ENCODE results near the gene TMEM255B.
A peak's percentile ranks its signal among the peaks of the same experiment; 100 is the strongest.
"Not testable (repeated sequence)": the region's sequence is repeated elsewhere in the genome, so short reads cannot be mapped to it uniquely, and the experiment has no call there.

The TMEM255B gene

GRCh38 chr13:113827021-113827420 lies 68.0 kb downstream of the TMEM255B start:
- Histone ChIP-seq H3K9me3 (ENCODE audit: control insufficient read depth, low read length) (no peaks in the 10 kb centered on the region), H3K4ac (ENCODE audit: low read depth in 1 of 2, low read length in 2 of 2) (no peak overlapping the region), H3K36me3 (ENCODE audit: control insufficient read depth in 1 of 2, insufficient read depth in 2 of 2, low read depth in 1 of 2, low read length in 2 of 2) (peaks cover 67 to 89% of the 10 kb centered on the region in 2 experiments), H4K8ac (ENCODE audit: low read length) (no peak overlapping the region), H2AK5ac (ENCODE audit: low read length, severe bottlenecking) (no peak overlapping the region), H4K91ac (ENCODE audit: low read length) (no peak overlapping the region), H3K4me3 (ENCODE audit: insufficient read depth in 1 of 2, low read depth in 1 of 2, low read length in 2 of 2) (no peak overlapping the region), H3K4me1 (ENCODE audit: control insufficient read depth, insufficient read depth, low read depth, low read length) (peaks cover 8% of the 10 kb centered on the region), H2BK5ac (ENCODE audit: low read depth, low read length, poor library complexity, severe bottlenecking) (no peak overlapping the region), H3K4me2 (ENCODE audit: low read length, poor library complexity, severe bottlenecking) (no peak overlapping the region), H3K23ac (ENCODE audit: low read length in 2 of 2) (no peak overlapping the region), H3K14ac (ENCODE audit: low read length in 2 of 2) (no peak overlapping the region), H3K79me1 (replicated peaks; ENCODE audit: low read length, poor library complexity, severe bottlenecking) (peaks cover 30% of the 10 kb centered on the region), H2AFZ (ENCODE audit: low read depth, low read length) (no peak overlapping the region), H2BK12ac (ENCODE audit: low read length in 2 of 2) (no peak overlapping the region), H3K27me3 (ENCODE audit: control insufficient read depth in 1 of 2, insufficient read depth in 1 of 2, low read length in 2 of 2) (no peaks in the 10 kb centered on the region), H3K18ac (ENCODE audit: low read depth in 1 of 2, low read length in 2 of 2) (no peak overlapping the region), H2BK120ac (ENCODE audit: low read depth, low read length) (no peak overlapping the region), H3K27ac (ENCODE audit: low read length, poor library complexity, severe bottlenecking) (no peak overlapping the region), H2BK15ac (ENCODE audit: low read depth, poor library complexity, severe bottlenecking) (no peak overlapping the region), H3K9ac (ENCODE audit: low read length) (no peak overlapping the region)
- WGBS, result 89% methylated on average over 17 of the region's 19 CpGs
- no peak for DNase-seq

- no peak overlapping the region for H3K14ac ChIP-seq (ENCODE audit: low read length in 2 of 2)
- H3K27ac ChIP-seq (ENCODE audit: low read length, poor library complexity, severe bottlenecking), result no peak overlapping the region
- no peak overlapping the region for H2BK5ac ChIP-seq (ENCODE audit: low read depth, low read length, poor library complexity, severe bottlenecking)
- no peak overlapping the region for H4K8ac ChIP-seq (ENCODE audit: low read length)
- no peak overlapping the region for H3K23ac ChIP-seq (ENCODE audit: low read length in 2 of 2)
- no peak overlapping the region for H2BK120ac ChIP-seq (ENCODE audit: low read depth, low read length)
- H3K4me1 ChIP-seq (ENCODE audit: control insufficient read depth, insufficient read depth, low read depth, low read length), result peaks cover 9% of the 10 kb centered on the region
- H3K9me3 ChIP-seq (ENCODE audit: control insufficient read depth, low read length), result no peaks in the 10 kb centered on the region
- no peak for DNase-seq
- H2BK15ac ChIP-seq (ENCODE audit: low read depth, poor library complexity, severe bottlenecking), result no peak overlapping the region
- no peak overlapping the region for H3K9ac ChIP-seq (ENCODE audit: low read length)
- no peak overlapping the region for H3K4me2 ChIP-seq (ENCODE audit: low read length, poor library complexity, severe bottlenecking)
- peaks cover 66 to 89% of the 10 kb centered on the region in 2 experiments for H3K36me3 ChIP-seq (ENCODE audit: control insufficient read depth in 1 of 2, insufficient read depth in 2 of 2, low read depth in 1 of 2, low read length in 2 of 2)
- H2BK12ac ChIP-seq (ENCODE audit: low read length in 2 of 2), result no peak overlapping the region
- WGBS, result 98% methylated on average over 20 of the region's 20 CpGs
- peaks cover 25% of the 10 kb centered on the region for H3K79me1 ChIP-seq (replicated peaks; ENCODE audit: low read length, poor library complexity, severe bottlenecking)
- no peak overlapping the region for H2AK5ac ChIP-seq (ENCODE audit: low read length, severe bottlenecking)
- no peak overlapping the region for H3K18ac ChIP-seq (ENCODE audit: low read depth in 1 of 2, low read length in 2 of 2)
- no peak overlapping the region for H4K91ac ChIP-seq (ENCODE audit: low read length)
- no peak overlapping the region for H3K4me3 ChIP-seq (ENCODE audit: insufficient read depth in 1 of 2, low read depth in 1 of 2, low read length in 2 of 2)
- H2AFZ ChIP-seq (ENCODE audit: low read depth, low read length), result no peak overlapping the region
- no peaks in the 10 kb centered on the region for H3K27me3 ChIP-seq (ENCODE audit: control insufficient read depth in 1 of 2, insufficient read depth in 1 of 2, low read length in 2 of 2)
- no peak overlapping the region for H3K4ac ChIP-seq (ENCODE audit: low read depth in 1 of 2, low read length in 2 of 2)
Measured at GRCh38 chr13:113828282-113828825, 69.3 kb downstream of the TMEM255B start.

- H2BK5ac ChIP-seq (ENCODE audit: low read depth, low read length, poor library complexity, severe bottlenecking), result not testable (repeated sequence)
- peaks cover 30% of the 10 kb centered on the region for H3K79me1 ChIP-seq (replicated peaks; ENCODE audit: low read length, poor library complexity, severe bottlenecking)
Measured at GRCh38 chr13:113830426-113830950, 71.5 kb downstream of the TMEM255B start.

GRCh38 chr13:113831061-113831460 lies 72.0 kb downstream of the TMEM255B start:
- no peak for DNase-seq
- Histone ChIP-seq H2AFZ (ENCODE audit: low read depth, low read length) (no peak overlapping the region), H3K4me1 (ENCODE audit: control insufficient read depth, insufficient read depth, low read depth, low read length) (peaks cover 22% of the 10 kb centered on the region), H3K18ac (ENCODE audit: low read depth in 1 of 2, low read length in 2 of 2) (peak overlapping the region in 1 of 2 experiments; percentile 34), H4K8ac (ENCODE audit: low read length) (peak overlapping the region; percentile 29), H2BK120ac (ENCODE audit: low read depth, low read length) (no peak overlapping the region), H3K9me3 (ENCODE audit: control insufficient read depth, low read length) (no peaks in the 10 kb centered on the region), H2BK12ac (ENCODE audit: low read length in 2 of 2) (no peak overlapping the region), H3K23ac (ENCODE audit: low read length in 2 of 2) (no peak overlapping the region), H2BK5ac (ENCODE audit: low read depth, low read length, poor library complexity, severe bottlenecking) (no peak overlapping the region), H2AK5ac (ENCODE audit: low read length, severe bottlenecking) (peak overlapping the region; percentile 31), H2BK15ac (ENCODE audit: low read depth, poor library complexity, severe bottlenecking) (no peak overlapping the region), H3K14ac (ENCODE audit: low read length in 2 of 2) (no peak overlapping the region), H3K27me3 (ENCODE audit: control insufficient read depth in 1 of 2, insufficient read depth in 1 of 2, low read length in 2 of 2) (no peaks in the 10 kb centered on the region), H4K91ac (ENCODE audit: low read length) (no peak overlapping the region), H3K36me3 (ENCODE audit: control insufficient read depth in 1 of 2, insufficient read depth in 2 of 2, low read depth in 1 of 2, low read length in 2 of 2) (peaks cover 65 to 87% of the 10 kb centered on the region in 2 experiments), H3K79me1 (replicated peaks; ENCODE audit: low read length, poor library complexity, severe bottlenecking) (peaks cover 30% of the 10 kb centered on the region), H3K4me2 (ENCODE audit: low read length, poor library complexity, severe bottlenecking) (no peak overlapping the region), H3K27ac (ENCODE audit: low read length, poor library complexity, severe bottlenecking) (no peak overlapping the region), H3K4me3 (ENCODE audit: insufficient read depth in 1 of 2, low read depth in 1 of 2, low read length in 2 of 2) (no peak overlapping the region), H3K4ac (ENCODE audit: low read depth in 1 of 2, low read length in 2 of 2) (no peak overlapping the region), H3K9ac (ENCODE audit: low read length) (no peak overlapping the region)
- WGBS, result 94% methylated on average over 23 of the region's 23 CpGs

More at GRCh38 chr13:113830426-113830950, 71.5 kb downstream of the TMEM255B start:
- not testable (repeated sequence) for H2AFZ ChIP-seq (ENCODE audit: low read depth, low read length); H3K18ac ChIP-seq (ENCODE audit: low read depth in 1 of 2, low read length in 2 of 2); H3K27me3 ChIP-seq (ENCODE audit: control insufficient read depth in 1 of 2, insufficient read depth in 1 of 2, low read length in 2 of 2); H3K9ac ChIP-seq (ENCODE audit: low read length); DNase-seq; H3K9me3 ChIP-seq (ENCODE audit: control insufficient read depth, low read length); H3K4me3 ChIP-seq (ENCODE audit: insufficient read depth in 1 of 2, low read depth in 1 of 2, low read length in 2 of 2); H3K23ac ChIP-seq (ENCODE audit: low read length in 2 of 2); H3K4ac ChIP-seq (ENCODE audit: low read depth in 1 of 2, low read length in 2 of 2); H4K91ac ChIP-seq (ENCODE audit: low read length); H2BK120ac ChIP-seq (ENCODE audit: low read depth, low read length); H2BK12ac ChIP-seq (ENCODE audit: low read length in 2 of 2); H2AK5ac ChIP-seq (ENCODE audit: low read length, severe bottlenecking); H3K27ac ChIP-seq (ENCODE audit: low read length, poor library complexity, severe bottlenecking); H2BK15ac ChIP-seq (ENCODE audit: low read depth, poor library complexity, severe bottlenecking); H3K4me2 ChIP-seq (ENCODE audit: low read length, poor library complexity, severe bottlenecking); H4K8ac ChIP-seq (ENCODE audit: low read length); H3K14ac ChIP-seq (ENCODE audit: low read length in 2 of 2)
- H3K4me1 ChIP-seq (ENCODE audit: control insufficient read depth, insufficient read depth, low read depth, low read length), result peaks cover 19% of the 10 kb centered on the region
- peaks cover 71 to 91% of the 10 kb centered on the region in 2 experiments for H3K36me3 ChIP-seq (ENCODE audit: control insufficient read depth in 1 of 2, insufficient read depth in 2 of 2, low read depth in 1 of 2, low read length in 2 of 2)
- WGBS, result 87% methylated on average over 17 of the region's 22 CpGs
